ENCODE data around the gene TYMS. TPM values are rescaled to one million over a fixed set of nuclear protein-coding genes. Genes with fewer than 3 reads are reported as not detected.

The TYMS gene
- total and polyA plus RNA-seq, 2 donors (not counting 1 experiment from before 2014, with no cell fraction given): 0.34 to 1.1 TPM

DNA sequence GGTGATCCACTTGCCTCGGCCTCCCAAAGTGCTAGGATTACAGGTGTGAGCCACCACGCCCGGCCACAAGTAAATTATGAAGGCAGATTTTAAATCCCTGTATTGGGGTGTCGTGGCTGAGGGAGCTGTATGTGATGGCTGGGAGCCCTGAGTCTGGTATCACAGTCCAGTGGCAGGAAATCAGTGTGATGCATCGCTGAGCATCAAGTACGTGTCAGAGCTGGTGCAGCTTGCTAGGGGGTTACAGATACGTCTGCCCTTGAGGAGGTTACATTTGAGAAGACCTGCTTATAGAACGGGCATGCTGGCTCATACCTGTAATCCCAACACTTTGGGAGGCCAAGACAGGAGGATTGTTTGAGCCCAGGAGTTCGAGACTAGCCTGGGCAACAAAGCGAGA, 50.6 kb downstream of the TYMS start:
- no peak overlapping the region for H3K4me3 ChIP-seq (ENCODE audit: control extremely low read depth in 1 of 5, extremely low read depth in 1 of 5, insufficient read depth in 1 of 5, low read depth in 2 of 5, low read length in 4 of 5)
- Mint-ChIP-seq H3K4me1 (peaks cover 12% of the 10 kb centered on the region), H3K9me3 (ENCODE audit: insufficient read depth) (no peaks in the 10 kb centered on the region), H3K4me3 (no peak overlapping the region), H3K27me3 (peaks cover 4% of the 10 kb centered on the region), H3K27ac (no peak overlapping the region)
- peaks cover 0 to 15% (median 0%) of the 10 kb centered on the region in 4 experiments for H3K27me3 ChIP-seq (replicated peaks in 1 of 4; ENCODE audit: control extremely low read depth in 1 of 4, control insufficient read depth in 3 of 4, insufficient read depth in 4 of 4, low read length in 3 of 4)
- no peak overlapping the region for H3K27ac ChIP-seq (ENCODE audit: low read length in 2 of 2)
- ATAC-seq (ENCODE audit: low read depth) (no peak), DNase-seq (no peak)
- no peaks in the 10 kb centered on the region for H4K20me1 ChIP-seq (ENCODE audit: control insufficient read depth, insufficient read depth, low read length, poor library complexity, severe bottlenecking)
- intact Hi-C loops (cut with micrococcal nuclease): no loop called here
- H2AFZ ChIP-seq (ENCODE audit: insufficient read depth, low read depth, low read length, poor library complexity, severe bottlenecking): no peak overlapping the region
- H3K4me1 ChIP-seq (ENCODE audit: control insufficient read depth in 2 of 2, insufficient read depth in 2 of 2, low read length in 2 of 2): peaks cover 8 to 15% of the 10 kb centered on the region in 2 donors
- H3K4me2 ChIP-seq (replicated peaks; ENCODE audit: low read depth, low read length, poor library complexity, severe bottlenecking): no peak overlapping the region
- TF ChIP-seq, protein P1, sequence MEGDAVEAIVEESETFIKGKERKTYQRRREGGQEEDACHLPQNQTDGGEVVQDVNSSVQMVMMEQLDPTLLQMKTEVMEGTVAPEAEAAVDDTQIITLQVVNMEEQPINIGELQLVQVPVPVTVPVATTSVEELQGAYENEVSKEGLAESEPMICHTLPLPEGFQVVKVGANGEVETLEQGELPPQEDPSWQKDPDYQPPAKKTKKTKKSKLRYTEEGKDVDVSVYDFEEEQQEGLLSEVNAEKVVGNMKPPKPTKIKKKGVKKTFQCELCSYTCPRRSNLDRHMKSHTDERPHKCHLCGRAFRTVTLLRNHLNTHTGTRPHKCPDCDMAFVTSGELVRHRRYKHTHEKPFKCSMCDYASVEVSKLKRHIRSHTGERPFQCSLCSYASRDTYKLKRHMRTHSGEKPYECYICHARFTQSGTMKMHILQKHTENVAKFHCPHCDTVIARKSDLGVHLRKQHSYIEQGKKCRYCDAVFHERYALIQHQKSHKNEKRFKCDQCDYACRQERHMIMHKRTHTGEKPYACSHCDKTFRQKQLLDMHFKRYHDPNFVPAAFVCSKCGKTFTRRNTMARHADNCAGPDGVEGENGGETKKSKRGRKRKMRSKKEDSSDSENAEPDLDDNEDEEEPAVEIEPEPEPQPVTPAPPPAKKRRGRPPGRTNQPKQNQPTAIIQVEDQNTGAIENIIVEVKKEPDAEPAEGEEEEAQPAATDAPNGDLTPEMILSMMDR (IDR thresholded peaks at IDR 0.05): no peak
- TF ChIP-seq EZH2 (IDR thresholded peaks at IDR 0.05; ENCODE audit: borderline replicate concordance, insufficient read depth, low read depth, low read length, poor library complexity, severe bottlenecking): no peak
- H3K79me2 ChIP-seq (ENCODE audit: control insufficient read depth, insufficient read depth, low read length): no peaks in the 10 kb centered on the region
- POLR2A ChIA-PET: no interaction called here
- H3K9ac ChIP-seq (ENCODE audit: low read length): no peak overlapping the region
- H3K9me3 ChIP-seq (ENCODE audit: control extremely low read depth in 1 of 3, control insufficient read depth in 2 of 3, insufficient read depth in 1 of 3, low read length in 2 of 3): peaks cover 0 to 6% (median 0%) of the 10 kb centered on the region in 3 donors
- WGBS (ENCODE audit: insufficient coverage): 88% methylated on average over 6 of the region's 10 CpGs
- H3K36me3 ChIP-seq (replicated peaks in 1 of 2; ENCODE audit: control extremely low read depth in 1 of 2, control insufficient read depth in 1 of 2, extremely low read depth in 1 of 2, insufficient read depth in 2 of 2, low read length in 1 of 2): no peaks in the 10 kb centered on the region
- CTCF ChIA-PET: no interaction called here

DNA sequence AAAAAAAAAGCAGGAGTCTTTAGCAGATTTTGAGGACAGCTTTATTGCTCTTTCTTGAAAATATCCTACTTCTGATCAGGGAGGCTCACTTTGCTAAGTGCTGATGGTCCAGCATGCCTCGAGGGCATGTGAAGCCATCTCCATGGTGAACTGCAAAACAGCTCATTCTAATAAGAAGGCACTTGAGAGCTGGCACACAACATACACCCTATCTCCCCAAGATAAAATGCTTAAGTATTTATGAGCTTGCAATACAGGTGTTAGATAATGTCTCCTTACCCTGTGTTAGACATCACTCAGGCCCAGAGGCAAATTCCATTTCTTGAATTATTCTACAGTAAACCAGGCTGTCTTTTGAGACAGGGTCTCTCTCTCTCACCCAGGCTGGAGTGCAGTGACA, 52.3 kb downstream of the TYMS start:
- H3K4me3 Mint-ChIP-seq: peak overlapping the region; percentile 18

More for the DNA sequence above, 52.3 kb downstream of the TYMS start:
- peaks cover 12% of the 10 kb centered on the region for H3K4me1 Mint-ChIP-seq
- intact Hi-C loops (cut with micrococcal nuclease): loop anchor here (5.0 kb wide), 1 partner anchor 442 kb away; the partner anchor contains the start of gene THOC1
- Histone ChIP-seq H3K36me3 (replicated peaks in 1 of 2; ENCODE audit: control extremely low read depth in 1 of 2, control insufficient read depth in 1 of 2, extremely low read depth in 1 of 2, insufficient read depth in 2 of 2, low read length in 1 of 2) (no peaks in the 10 kb centered on the region), H4K20me1 (ENCODE audit: control insufficient read depth, insufficient read depth, low read length, poor library complexity, severe bottlenecking) (no peaks in the 10 kb centered on the region), H3K27ac (ENCODE audit: low read length in 2 of 2) (no peak overlapping the region), H3K4me1 (ENCODE audit: control insufficient read depth in 2 of 2, insufficient read depth in 2 of 2, low read length in 2 of 2) (peaks cover 8 to 15% of the 10 kb centered on the region in 2 donors), H2AFZ (ENCODE audit: insufficient read depth, low read depth, low read length, poor library complexity, severe bottlenecking) (no peak overlapping the region), H3K79me2 (ENCODE audit: control insufficient read depth, insufficient read depth, low read length) (no peaks in the 10 kb centered on the region), H3K4me3 (ENCODE audit: control extremely low read depth in 1 of 5, extremely low read depth in 1 of 5, insufficient read depth in 1 of 5, low read depth in 2 of 5, low read length in 4 of 5) (no peak overlapping the region), H3K4me2 (replicated peaks; ENCODE audit: low read depth, low read length, poor library complexity, severe bottlenecking) (no peak overlapping the region), H3K9ac (ENCODE audit: low read length) (no peak overlapping the region), H3K9me3 (ENCODE audit: control extremely low read depth in 1 of 3, control insufficient read depth in 2 of 3, insufficient read depth in 1 of 3, low read length in 2 of 3) (peaks cover 0 to 12% (median 2%) of the 10 kb centered on the region in 3 donors), H3K27me3 (replicated peaks in 1 of 4; ENCODE audit: control extremely low read depth in 1 of 4, control insufficient read depth in 3 of 4, insufficient read depth in 4 of 4, low read length in 3 of 4) (peaks cover 0 to 15% (median 0%) of the 10 kb centered on the region in 4 experiments)
- DNase-seq (no peak), ATAC-seq (ENCODE audit: low read depth) (no peak)
- H3K27me3 Mint-ChIP-seq: peaks cover 4% of the 10 kb centered on the region
- ChIA-PET CTCF (no interaction called here), POLR2A (no interaction called here)
- no CpG with 5 or more reads among the region's 1 CpG for WGBS (ENCODE audit: insufficient coverage)
- no peak overlapping the region for H3K27ac Mint-ChIP-seq
- TF ChIP-seq EZH2 (IDR thresholded peaks at IDR 0.05; ENCODE audit: borderline replicate concordance, insufficient read depth, low read depth, low read length, poor library complexity, severe bottlenecking): no peak
- TF ChIP-seq, protein P1 (IDR thresholded peaks at IDR 0.05): no peak
- H3K9me3 Mint-ChIP-seq (ENCODE audit: insufficient read depth): no peaks in the 10 kb centered on the region
